Osteocyte (in vitro differentiated cells): ENCODE measurements around the gene TACC2. TPM values are rescaled to one million over a fixed set of nuclear protein-coding genes. Genes with fewer than 3 reads are reported as not detected.

ENCODE experiments used
- DNase-seq: peaks from one replicate; pipeline ENCODE4 v3.0.0; 2021; ENCODE audit warnings: mixed read lengths; ENCODE audit not compliant: unreplicated experiment; ENCODE audit errors: extremely low spot score
- H3K27ac Mint-ChIP-seq: one replicate; pipeline ENCODE4 v1.8.0; 2021; ENCODE audit warnings: mild to moderate bottlenecking, mixed read lengths; ENCODE audit not compliant: unreplicated experiment
- H3K27me3 Mint-ChIP-seq: one replicate; pipeline ENCODE4 v1.8.0; 2021; ENCODE audit warnings: mixed read lengths; ENCODE audit not compliant: unreplicated experiment
- H3K36me3 Mint-ChIP-seq: one replicate; pipeline ENCODE4 v1.8.0; 2021; ENCODE audit warnings: mixed read lengths; ENCODE audit not compliant: unreplicated experiment
- H3K4me1 Mint-ChIP-seq: one replicate; pipeline ENCODE4 v1.8.0; 2021; ENCODE audit warnings: mixed read lengths; ENCODE audit not compliant: unreplicated experiment
- H3K4me3 Mint-ChIP-seq: one replicate; pipeline ENCODE4 v1.8.0; 2021; ENCODE audit warnings: mild to moderate bottlenecking, moderate library complexity, mixed read lengths; ENCODE audit not compliant: unreplicated experiment
- H3K9me3 Mint-ChIP-seq: one replicate; pipeline ENCODE4 v1.8.0; 2021; ENCODE audit warnings: mixed read lengths; ENCODE audit not compliant: unreplicated experiment
- CTCF ChIP-seq: fragments of 200-600 bp; sonication (generic); IDR thresholded peaks from 2 replicates; pipeline ENCODE4 v1.5.0; 2021; ENCODE audit warnings: antibody characterized with exemption, mild to moderate bottlenecking, moderate library complexity
- total RNA-seq: library from RNA; stranded (reverse); gene quantifications from 2 replicates; pipeline ENCODE4 v1.2.1, GENCODE V29; 2021

Gene TACC2
- total RNA-seq, 1 donor from 2014 or later: 64.2 TPM

GRCh38 chr10:122245136-122245535, 256.2 kb downstream of the TACC2 start:
- H3K27ac Mint-ChIP-seq: no peak overlapping the region
- peaks cover 4% of the 10 kb centered on the region for H3K4me1 Mint-ChIP-seq
- no peaks in the 10 kb centered on the region for H3K27me3 Mint-ChIP-seq
- DNase-seq: no peak
- no peaks in the 10 kb centered on the region for H3K9me3 Mint-ChIP-seq
- TF ChIP-seq CTCF: no peak
- no peak overlapping the region for H3K4me3 Mint-ChIP-seq
- H3K36me3 Mint-ChIP-seq: peaks cover 49% of the 10 kb centered on the region

DNA sequence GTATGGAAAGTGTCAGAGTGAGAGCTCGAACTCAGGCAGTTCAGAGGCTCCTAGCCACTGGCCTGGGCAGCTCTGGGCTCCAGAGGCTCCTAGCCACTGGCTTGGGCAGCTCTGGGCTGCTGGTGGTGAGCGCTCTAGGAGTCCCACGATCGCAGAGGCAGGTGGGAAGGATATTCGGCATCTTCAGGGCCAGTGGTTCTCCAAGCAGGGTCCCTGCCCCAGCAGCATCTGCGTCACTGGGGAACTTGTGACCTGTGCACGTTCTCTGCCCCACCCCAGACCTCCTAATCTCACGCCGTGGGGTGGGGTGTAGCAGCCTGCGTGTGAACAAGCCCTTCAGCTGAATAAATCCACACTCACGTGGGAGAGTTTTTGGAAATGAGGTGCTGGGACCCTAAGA, 256.9 kb downstream of the TACC2 start:
- no peaks in the 10 kb centered on the region for H3K27me3 Mint-ChIP-seq
- TF ChIP-seq CTCF: no peak
- no peak for DNase-seq
- H3K36me3 Mint-ChIP-seq: peaks cover 43% of the 10 kb centered on the region
- no peak overlapping the region for H3K27ac Mint-ChIP-seq
- no peaks in the 10 kb centered on the region for H3K9me3 Mint-ChIP-seq
- H3K4me3 Mint-ChIP-seq: no peak overlapping the region
- peaks cover 4% of the 10 kb centered on the region for H3K4me1 Mint-ChIP-seq

- Mint-ChIP-seq H3K4me3 (no peak overlapping the region), H3K9me3 (no peaks in the 10 kb centered on the region), H3K36me3 (peaks cover 39% of the 10 kb centered on the region), H3K27me3 (no peaks in the 10 kb centered on the region), H3K27ac (no peak overlapping the region), H3K4me1 (peaks cover 4% of the 10 kb centered on the region)
- no peak for DNase-seq
- no peak for TF ChIP-seq CTCF
Measured at GRCh38 chr10:122246830-122247520, 258.0 kb downstream of the TACC2 start.

- no peaks in the 10 kb centered on the region for H3K9me3 Mint-ChIP-seq
- no peak for TF ChIP-seq CTCF
- DNase-seq: no peak
- peaks cover 39% of the 10 kb centered on the region for H3K36me3 Mint-ChIP-seq
- H3K4me1 Mint-ChIP-seq: peaks cover 4% of the 10 kb centered on the region
- no peak overlapping the region for H3K27ac Mint-ChIP-seq
- no peaks in the 10 kb centered on the region for H3K27me3 Mint-ChIP-seq
- no peak overlapping the region for H3K4me3 Mint-ChIP-seq
Measured at GRCh38 chr10:122248356-122249302, 259.7 kb downstream of the TACC2 start.

- DNase-seq: no peak
- no peak overlapping the region for H3K27ac Mint-ChIP-seq
- no peaks in the 10 kb centered on the region for H3K9me3 Mint-ChIP-seq
- H3K36me3 Mint-ChIP-seq: peaks cover 44% of the 10 kb centered on the region
- H3K4me3 Mint-ChIP-seq: no peak overlapping the region
- TF ChIP-seq CTCF: no peak
- peaks cover 4% of the 10 kb centered on the region for H3K4me1 Mint-ChIP-seq
- H3K27me3 Mint-ChIP-seq: no peaks in the 10 kb centered on the region
Measured at GRCh38 chr10:122249303-122249850, 260.4 kb downstream of the TACC2 start.
